ENCODE data around the gene DACH2.

Gene DACH2

GRCh38 chrX:86295293-86295692 lies 147.0 kb downstream of the DACH2 start:
- no peak for DNase-seq (ENCODE audit: low read depth in 4 of 4, low spot score in 1 of 4)

DNA sequence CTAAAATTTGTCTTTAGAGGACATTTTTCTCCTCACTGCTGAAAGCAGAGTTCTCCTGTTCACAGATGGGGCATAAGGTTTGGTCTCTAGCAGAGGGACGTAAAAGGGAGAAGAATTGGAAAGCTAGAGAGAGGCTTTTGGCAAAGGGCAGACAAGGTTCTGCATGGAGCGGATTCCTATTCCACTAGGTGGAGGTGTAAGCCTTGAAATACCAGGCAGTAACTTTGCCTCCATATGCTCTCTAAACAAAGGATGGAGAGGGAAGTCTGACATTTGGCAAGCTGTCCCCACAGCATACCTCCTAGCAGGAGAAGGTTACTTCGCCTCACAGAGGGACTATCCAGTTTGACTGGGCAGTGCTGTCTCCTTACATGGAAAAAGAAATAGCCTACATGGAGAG lies 174.7 kb downstream of the DACH2 start:
- no peak for DNase-seq (ENCODE audit: low read depth in 4 of 4, low spot score in 1 of 4)

- no peak for DNase-seq (ENCODE audit: low read depth in 4 of 4, low spot score in 1 of 4)
These were observed 180.9 kb downstream of the DACH2 start for GRCh38 chrX:86329174-86329573.

DNA sequence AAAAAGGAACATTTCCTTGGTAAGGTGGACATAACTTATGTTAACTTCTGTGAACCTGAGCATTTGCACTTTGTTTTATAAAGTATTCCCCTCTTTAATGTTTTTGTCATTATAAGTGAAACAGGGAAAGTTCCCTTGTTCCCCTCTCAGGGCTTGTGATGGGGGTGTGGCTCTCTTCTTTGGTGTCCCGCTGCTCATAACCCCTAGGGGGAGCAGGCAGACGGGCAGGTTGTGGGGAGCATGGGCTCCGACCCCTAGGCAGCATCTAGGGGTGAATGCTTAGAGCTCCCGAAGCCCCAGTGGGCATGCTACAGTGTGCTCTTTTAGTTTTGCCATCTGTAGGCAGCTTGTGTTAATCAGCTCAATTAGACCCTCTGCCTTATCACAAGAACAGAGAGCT lies 200.4 kb downstream of the DACH2 start:
- DNase-seq (ENCODE audit: low read depth in 4 of 4, low spot score in 1 of 4): no peak

DNA sequence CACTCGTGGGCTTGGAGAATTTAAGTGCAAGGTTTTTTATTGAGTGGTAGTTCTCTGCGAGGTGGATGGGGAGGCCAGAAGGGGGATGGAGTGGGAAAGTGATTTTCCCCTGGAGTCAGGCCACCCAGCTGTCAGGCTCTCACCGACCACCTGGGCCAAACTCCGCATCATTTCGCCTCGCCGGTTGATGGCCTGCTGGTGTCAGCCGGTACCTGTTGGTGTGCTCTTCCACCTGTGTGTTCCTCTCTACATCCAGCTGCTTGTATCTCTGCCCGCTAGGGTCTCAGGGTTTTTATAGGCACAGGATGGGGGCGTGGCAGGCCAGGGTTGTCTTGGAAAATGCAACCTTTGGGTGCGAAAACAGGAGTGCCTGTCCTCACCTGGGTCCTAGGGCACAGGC lies 200.9 kb downstream of the DACH2 start:
- no peak for DNase-seq (ENCODE audit: low read depth in 4 of 4, low spot score in 1 of 4)

DNA sequence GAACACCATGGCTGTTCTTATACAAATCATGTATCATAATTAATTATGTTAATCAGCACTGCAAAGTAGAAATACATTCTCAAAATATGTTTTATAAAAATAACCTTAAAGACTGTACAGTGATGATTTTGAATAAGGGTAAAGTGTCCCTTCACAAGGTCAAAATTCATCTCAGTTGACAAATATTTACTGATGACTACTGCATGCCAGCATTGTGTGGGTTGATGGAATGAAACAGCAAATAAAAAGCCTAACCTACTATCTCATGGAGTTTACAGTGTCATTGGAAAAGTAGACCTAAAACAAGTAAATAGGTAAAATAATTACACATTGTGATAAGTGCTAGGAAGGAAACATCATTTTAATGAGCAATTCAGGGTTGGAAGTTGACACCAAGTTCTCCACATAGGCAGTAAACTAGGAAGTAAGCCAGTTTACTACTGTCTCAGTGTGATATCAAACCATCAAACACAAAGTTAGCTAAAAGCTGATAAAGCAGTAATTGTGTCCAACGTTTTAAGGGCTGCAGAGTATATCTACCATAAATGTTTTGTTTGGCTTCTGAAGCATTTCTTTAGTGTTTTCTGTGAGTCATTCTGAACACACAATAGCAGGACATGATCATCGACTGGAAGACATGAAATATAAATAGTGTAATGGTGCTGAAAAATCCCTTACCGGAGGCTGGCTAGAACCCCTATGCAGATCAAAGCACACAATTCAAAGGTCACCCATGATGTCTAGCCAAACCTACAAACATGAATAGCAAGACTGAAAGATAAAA lies 221.8 kb downstream of the DACH2 start:
- DNase-seq (ENCODE audit: low read depth in 4 of 4, low spot score in 1 of 4): no peak

GRCh38 chrX:86370927-86371326 lies 222.7 kb downstream of the DACH2 start:
- no peak for DNase-seq (ENCODE audit: low read depth in 4 of 4, low spot score in 1 of 4)

DNA sequence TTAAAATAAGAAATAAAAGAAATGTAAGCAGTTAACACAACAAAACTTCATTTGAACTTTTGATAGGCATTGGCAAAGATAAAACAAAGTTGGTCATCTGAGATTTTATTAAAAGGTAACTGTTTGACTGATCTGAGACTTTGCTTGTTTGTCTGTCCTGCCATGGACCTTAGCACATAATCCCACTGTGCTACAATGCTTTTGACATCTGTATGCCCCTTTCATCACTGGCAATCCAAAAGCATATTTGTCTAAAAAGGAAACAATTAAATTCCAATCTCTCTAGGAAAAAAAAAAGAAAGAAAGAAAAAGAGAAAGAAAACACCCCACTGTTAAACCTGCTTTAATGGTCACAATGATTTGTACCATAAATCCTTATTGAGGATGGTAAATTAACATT lies 231.0 kb downstream of the DACH2 start:
- no peak for DNase-seq (ENCODE audit: low read depth in 4 of 4, low spot score in 1 of 4)

DNA sequence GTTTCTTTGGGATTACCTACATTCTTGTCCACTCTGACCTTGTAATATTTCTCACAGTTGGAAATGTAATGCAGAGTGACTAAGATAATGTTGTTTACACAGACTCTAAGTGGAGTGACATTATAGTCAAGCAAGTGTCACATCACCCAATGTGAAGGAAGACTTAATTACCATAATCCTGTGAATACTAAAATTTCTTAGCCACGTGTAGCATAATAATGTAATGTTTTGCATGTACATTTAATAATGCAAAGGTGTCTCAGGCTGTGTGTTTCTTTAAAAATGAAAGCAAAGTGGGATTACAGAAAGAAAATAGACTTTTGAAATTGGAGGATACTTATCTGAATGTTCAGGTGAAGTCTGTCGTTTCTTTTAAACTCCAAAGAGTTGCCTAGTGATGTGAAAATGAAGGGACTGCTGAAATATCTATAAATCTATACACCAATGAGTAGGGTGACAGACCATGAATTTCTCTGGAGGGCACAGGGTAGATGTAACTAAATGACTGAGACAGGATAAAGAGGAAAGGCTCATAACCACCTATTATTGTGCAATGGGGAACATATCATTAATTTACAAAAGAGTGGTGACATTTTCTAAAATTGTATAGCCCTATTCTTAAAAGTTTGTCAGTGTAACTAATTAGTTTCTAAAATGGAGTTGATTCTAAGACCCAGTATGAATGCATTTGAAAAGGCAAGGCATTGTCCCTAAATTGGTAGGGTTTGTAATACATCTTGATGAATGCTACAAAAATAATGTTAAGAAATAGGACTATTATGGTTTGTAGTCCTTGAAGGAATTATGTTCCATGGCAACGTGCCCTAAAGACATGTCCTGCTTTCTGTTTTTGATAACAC lies 235.7 kb downstream of the DACH2 start:
- no peak for DNase-seq (ENCODE audit: low read depth in 4 of 4, low spot score in 1 of 4)

DNA sequence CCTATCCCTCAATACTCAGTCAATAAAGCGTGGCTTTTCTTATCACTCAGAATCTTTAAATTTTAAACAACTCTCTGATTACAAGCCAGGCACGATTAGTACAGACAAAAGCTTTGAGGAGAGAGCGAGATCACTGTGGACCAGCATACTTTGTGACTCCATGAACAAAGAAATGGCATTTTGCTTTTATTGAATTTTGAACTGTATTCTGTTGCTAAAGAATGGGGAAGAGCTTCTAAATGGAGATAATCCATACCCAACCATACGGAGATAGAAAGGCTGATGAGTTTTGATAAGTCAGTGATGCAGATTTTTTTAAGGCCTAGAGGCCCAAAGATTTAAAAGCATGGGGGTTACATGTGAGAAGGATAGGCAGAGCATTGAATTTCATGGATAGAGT lies 259.1 kb downstream of the DACH2 start:
- DNase-seq (ENCODE audit: low read depth in 4 of 4, low spot score in 1 of 4): no peak

DNA sequence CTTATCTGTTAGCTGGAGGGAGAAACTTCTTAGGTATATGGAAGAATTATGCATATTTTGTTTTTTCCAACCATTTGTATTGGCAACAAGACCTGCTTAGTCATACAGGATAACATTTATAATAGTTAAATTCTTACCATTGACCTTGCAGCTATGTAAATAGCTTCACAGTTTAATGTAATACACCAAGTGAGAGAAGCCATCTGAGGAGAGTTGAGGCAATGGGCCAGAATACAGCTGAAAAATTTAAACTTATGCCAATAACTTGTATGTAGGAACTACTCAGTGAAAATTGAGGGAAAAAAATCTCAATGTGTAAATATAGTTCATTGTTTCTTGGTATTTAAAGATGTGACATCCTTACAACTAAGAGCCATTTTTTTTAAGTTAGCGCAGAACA lies 273.5 kb downstream of the DACH2 start:
- no peak for DNase-seq (ENCODE audit: low read depth in 4 of 4, low spot score in 1 of 4)

GRCh38 chrX:86436116-86436515 lies 287.9 kb downstream of the DACH2 start:
- DNase-seq (ENCODE audit: low read depth in 4 of 4, low spot score in 1 of 4): no peak

- no peak for DNase-seq (ENCODE audit: low read depth in 4 of 4, low spot score in 1 of 4)
These were observed 307.2 kb downstream of the DACH2 start for GRCh38 chrX:86455495-86455894.

GRCh38 chrX:86460760-86461159 lies 312.5 kb downstream of the DACH2 start:
- DNase-seq (ENCODE audit: low read depth in 4 of 4, low spot score in 1 of 4): no peak

- no peak for DNase-seq (ENCODE audit: low read depth in 4 of 4, low spot score in 1 of 4)
These were observed 356.0 kb downstream of the DACH2 start for GRCh38 chrX:86504297-86504696.

GRCh38 chrX:86507331-86507730 lies 359.1 kb downstream of the DACH2 start:
- DNase-seq (ENCODE audit: low read depth in 4 of 4, low spot score in 1 of 4): no peak

DNA sequence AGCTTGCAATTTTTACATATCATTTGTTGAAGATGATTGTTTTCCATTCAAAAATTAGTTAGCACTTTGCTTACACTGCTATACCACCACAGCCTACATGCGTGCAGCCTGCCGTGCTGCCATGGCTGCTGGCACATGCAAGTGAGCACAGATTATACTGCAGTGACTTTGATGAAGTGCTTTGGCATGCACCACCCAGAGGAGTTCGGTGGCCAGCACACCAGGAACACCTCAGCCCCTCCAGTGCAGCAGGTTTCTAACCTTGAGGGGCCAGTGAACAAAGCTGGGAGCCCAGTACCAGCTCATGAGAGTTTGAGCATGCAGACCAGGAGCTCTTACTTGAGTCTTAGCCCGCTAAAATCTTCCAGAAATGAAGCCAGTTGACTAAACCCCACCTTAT lies 431.5 kb downstream of the DACH2 start:
- no peak for DNase-seq (ENCODE audit: low read depth in 4 of 4, low spot score in 1 of 4)

DNA sequence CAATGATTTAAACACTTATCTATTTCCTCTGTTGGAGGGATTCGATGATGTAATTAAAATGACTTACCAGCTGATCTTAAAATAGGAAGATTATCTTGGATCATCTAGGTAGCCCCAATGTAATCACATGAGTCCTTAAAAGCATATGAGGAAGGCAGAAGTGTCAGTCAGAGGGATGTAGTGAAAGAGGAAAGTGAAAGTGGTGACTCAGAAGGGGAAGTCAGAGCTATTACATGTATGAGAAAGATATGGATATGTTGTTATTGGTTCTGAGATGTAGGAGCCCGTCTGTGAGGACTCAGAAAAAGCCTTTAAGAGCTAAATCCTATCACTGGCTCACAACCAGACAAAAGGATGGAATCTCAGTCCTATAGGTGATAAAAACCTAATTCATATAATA lies 456.4 kb downstream of the DACH2 start:
- no peak for DNase-seq (ENCODE audit: low read depth in 4 of 4, low spot score in 1 of 4)

- no peak for DNase-seq (ENCODE audit: low read depth in 4 of 4, low spot score in 1 of 4)
These were observed 548.7 kb downstream of the DACH2 start for GRCh38 chrX:86696951-86697350.

DNA sequence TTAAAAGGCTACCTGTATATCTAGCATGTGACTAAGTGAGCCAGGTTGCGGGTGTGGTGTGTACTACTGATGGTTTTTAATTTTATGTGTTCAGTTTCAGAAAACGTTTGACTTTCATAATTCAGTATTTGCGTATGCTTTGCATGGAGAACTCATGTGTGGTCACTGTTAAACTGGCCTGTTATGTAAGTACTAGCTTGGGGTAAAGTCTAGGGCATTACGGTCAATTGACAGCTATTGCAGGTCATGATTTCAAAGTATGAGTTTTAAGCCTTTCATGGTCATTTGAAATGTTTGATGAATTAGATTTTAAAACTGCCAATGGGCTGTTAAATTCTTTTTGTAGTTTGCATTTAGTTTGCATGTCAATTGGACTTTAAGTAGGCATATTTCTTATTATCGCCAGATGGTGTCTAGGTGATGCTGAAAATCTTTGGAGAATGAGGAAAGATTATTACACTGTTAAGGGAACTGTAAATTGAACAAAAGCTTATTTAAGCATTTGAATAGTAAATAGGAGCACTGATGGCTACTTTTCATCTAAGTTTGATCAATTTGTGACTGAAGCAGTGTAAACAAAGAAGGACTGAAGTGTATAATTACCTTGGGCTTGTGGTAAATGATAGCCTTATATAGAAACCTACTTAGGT lies 563.4 kb downstream of the DACH2 start:
- no peak for DNase-seq (ENCODE audit: low read depth in 4 of 4, low spot score in 1 of 4)

DNA sequence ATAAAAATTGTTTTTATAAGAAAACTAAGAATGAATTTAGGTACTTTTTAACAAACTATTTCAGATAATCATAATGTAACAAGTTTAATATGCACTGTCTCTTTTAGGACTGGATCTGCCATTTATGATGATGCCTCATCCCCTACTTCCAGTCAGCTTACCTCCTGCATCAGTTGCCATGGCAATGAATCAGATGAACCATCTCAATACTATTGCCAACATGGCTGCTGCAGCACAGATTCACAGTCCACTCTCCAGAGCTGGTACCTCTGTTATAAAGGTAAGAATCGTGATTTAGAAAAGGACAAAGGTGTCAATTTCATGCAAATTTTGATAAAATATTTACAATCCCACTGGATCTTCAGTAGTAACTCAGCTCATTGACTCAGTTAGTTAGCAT lies 566.2 kb downstream of the DACH2 start:
- DNase-seq (ENCODE audit: low read depth in 4 of 4, low spot score in 1 of 4): no peak

DNA sequence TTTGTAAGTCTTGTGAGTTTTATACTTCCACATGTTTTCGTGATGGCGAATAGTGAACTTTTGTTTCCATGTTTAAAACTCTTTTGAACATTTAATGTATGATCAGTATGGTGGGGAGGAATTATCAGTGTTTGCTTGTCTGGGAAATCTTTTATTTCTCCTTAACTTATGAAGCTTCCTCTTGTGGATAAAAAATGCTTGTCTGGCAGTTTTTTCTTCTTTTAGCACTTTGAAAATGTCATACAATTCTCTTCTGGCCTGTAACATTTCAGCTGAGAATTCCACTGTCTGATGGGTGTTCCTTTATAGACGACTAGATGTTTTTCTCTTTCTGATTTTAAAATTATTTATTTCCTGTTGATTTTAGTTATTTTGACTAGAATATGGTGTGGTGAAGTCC lies 576.0 kb downstream of the DACH2 start:
- no peak for DNase-seq (ENCODE audit: low read depth in 4 of 4, low spot score in 1 of 4)

Data from stimulated activated CD4-positive, alpha-beta T cell treated with anti-CD3 and anti-CD28 coated beads, Interleukin-1b, Interleukin-23, amount 100 ng/mL, for 24 hours (primary cell).